HG02798 (cell line): ENCODE measurements around the gene ZSWIM3.
"Not testable (repeated sequence)": the region's sequence is repeated elsewhere in the genome, so short reads cannot be mapped to it uniquely, and the experiment has no call there.

ENCODE experiments used
- ATAC-seq: cut with Tn5 transposase; IDR thresholded peaks from one replicate; pipeline ENCODE4 v1.9.1; 2021; ENCODE audit warnings: mild to moderate bottlenecking; ENCODE audit not compliant: unreplicated experiment, poor library complexity

The ZSWIM3 gene

DNA sequence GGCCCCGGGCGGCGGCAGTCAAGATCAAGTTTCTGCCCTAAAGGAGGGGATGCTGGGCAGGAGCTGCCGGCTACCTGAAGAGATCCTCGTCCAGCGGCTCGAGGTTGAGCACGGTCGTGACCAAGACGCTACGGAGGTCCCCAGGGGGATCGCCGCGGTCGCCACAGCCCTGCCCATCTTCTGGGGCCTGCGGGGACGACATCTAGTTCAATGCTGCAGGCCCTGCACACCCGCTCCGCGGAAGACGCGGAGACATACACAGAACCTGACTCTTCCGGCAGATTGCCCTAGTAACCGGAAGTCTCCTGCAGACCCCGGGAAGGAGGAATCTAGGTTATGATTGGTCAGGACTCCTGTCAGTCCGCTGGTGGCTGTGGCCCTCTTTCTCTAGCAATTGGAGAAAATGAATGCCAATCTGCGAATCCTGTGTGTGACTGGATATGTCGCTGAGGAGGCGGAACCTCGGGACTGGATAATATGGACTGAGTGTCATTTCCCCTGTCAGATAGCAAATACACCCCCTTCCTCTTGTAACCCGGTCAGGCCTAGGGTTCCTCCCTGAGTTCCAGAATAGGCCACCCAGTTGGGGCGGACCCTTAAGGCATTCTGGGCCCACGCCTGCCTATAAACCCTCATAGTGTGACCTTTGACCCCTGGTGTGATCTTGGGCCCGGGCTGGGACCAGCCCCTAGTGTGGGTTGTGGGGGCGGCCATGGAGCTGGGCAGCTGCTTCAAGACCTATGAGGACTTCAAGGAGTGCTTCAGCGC is at the start of gene ZSWIM3, which contains the start of gene ACOT8:
Gene ZSWIM3, plus strand, starts transcription at position 501 of the 768 bp plus-strand sequence. Its CDS starts 212 bp downstream, at position 713.
Gene ACOT8, minus strand, starts transcription at position 279 of the 768 bp plus-strand sequence. Its CDS starts 77 bp downstream, at position 202.
- ATAC-seq: peak; percentile 98

DNA sequence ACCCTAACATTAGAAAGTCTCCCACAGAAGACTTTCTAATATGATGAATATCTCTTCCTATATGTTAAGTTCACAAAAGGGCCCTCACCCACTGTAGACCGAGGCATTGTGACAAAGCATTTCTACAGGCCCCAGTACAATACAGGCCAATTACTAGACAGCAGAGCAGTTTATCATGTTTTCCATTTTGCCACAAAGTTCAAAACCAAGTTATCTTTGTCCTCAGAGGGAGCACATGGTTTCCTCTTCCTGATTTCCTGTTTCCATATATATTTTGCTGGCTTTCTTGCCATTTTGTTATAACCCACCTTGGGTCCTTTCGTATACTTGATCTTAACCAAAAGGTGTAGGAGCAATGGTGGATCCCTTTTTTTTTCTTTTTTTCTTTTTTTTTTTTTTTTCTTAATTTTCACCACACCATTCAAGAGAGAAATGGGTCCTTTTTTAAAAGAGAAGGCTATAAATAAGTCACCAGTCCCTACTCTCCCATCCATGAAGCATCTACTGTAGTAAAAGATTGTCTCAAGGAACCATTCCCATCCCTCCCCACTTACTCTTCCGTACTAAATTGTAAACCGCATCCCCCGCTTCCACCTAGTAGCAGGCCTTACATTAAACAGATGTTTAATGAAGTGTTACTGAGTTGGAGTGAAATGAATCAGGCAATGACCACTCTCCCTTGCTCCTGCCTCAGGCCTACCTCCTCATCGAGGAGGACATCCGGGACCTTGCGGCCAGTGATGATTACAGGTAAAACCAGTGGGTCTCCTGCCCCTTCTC is 47.0 kb upstream of the ZSWIM3 start:
- no peak for ATAC-seq

DNA sequence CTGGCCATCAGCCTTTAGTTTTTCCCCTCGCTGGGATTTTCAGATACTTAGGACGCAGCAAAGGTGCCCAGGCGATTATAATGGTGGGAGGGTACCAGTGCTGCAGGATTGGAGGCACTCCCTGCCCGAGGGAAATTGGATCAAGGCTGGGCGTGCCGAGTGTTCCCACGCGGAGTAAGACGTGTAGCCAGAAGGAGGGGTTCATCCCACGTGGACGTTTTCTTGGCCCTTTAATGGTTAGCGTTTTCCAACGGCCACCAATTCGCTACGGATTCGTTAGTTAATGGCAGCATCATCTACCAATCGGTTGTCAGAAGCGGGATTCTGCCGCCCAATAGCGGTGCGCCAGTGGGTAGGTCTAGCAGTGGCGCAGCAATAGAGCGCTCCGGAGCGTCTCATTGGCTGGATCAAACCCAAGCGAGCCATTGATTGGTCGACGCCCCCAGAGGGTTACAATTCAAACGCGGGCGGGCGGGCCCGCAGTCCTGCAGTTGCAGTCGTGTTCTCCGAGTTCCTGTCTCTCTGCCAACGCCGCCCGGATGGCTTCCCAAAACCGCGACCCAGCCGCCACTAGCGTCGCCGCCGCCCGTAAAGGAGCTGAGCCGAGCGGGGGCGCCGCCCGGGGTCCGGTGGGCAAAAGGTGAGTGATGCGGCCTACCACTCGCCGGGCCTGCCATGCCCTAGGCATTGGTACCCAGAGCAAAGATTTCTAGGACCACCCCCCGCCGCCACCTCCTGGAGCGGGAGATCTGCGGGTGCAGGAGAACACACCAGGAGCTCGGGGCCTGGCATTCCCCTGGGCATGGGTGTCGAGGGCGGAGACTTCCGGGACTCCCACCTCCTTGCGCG is 45.0 kb upstream of the ZSWIM3 start, which contains the start of gene UBE2C:
Gene UBE2C, plus strand, starts transcription at position 488 of the 849 bp plus-strand sequence. Its CDS starts 52 bp downstream, at position 540.
- peak; percentile 99 for ATAC-seq

DNA sequence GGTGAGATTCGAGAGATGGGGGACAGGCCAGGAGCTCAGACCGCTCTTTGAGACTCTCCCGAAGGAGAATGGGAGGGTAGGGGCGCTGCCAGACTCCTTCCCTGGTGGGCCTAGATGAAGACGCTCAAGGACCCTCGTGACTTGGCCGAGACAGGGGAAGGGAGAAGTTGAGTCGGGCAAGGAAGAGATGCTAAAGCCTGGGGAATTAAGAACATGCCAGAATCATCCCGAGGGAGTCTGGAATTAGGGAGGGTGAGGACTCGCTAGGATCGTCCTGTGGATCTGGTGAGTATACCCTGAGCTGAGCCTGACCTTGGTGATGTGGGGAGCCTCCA is 44.4 kb upstream of the ZSWIM3 start:
- ATAC-seq: no peak

DNA sequence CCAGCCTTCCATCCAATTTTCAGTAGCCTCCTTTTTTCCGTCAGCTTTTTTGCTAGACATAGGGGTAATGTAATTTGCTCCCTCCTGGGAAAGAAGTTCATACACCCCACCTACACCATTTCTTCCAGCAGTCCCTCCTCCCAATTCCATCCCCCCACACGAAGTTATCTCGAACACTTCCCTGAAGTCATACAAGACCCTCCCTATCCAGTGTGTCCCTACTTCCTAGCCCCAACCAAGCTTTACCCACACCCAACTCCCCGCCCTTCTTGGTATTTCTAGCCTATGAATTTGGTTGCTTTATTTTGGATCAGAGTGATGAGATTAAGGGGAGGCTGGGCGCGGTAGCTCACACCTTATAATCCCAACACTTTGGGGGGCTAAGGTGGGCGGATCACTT is 43.9 kb upstream of the ZSWIM3 start:
- ATAC-seq: no peak

DNA sequence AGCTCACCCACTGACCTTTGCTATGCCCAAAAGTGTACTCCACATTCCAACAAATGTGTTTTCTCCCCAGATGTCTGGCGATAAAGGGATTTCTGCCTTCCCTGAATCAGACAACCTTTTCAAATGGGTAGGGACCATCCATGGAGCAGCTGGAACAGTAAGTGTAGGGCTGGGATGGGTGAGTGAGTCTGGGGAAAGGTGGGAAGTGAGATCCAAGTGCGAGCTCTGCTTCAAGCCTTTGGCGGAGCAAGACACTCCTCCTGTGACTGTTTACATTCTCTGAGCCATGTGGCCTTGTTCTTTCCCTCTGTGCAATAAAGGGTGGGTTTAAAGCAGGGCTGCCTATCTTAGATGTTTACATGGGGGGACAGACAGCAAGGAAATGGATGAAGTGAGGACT is 43.1 kb upstream of the ZSWIM3 start:
- no peak for ATAC-seq

DNA sequence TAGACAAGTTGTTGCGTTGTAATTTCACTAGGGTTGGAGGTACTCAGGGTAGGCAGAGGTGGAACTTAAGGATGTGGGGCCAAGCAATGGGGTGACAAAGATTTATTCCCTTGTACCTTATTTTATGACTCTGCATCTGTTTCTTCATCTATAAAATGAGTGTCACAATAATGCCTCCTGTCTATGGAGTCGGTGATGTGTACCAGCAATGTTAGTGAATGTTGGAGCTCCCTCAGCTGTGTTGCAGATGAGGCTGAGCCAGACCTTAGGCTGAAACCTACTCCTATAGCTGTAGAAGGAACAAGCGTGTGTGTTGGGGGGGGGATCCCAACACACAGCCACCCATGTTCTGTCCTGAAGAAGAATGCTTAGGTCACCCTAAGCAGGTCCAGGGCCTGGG is 40.5 kb upstream of the ZSWIM3 start:
- ATAC-seq: no peak

DNA sequence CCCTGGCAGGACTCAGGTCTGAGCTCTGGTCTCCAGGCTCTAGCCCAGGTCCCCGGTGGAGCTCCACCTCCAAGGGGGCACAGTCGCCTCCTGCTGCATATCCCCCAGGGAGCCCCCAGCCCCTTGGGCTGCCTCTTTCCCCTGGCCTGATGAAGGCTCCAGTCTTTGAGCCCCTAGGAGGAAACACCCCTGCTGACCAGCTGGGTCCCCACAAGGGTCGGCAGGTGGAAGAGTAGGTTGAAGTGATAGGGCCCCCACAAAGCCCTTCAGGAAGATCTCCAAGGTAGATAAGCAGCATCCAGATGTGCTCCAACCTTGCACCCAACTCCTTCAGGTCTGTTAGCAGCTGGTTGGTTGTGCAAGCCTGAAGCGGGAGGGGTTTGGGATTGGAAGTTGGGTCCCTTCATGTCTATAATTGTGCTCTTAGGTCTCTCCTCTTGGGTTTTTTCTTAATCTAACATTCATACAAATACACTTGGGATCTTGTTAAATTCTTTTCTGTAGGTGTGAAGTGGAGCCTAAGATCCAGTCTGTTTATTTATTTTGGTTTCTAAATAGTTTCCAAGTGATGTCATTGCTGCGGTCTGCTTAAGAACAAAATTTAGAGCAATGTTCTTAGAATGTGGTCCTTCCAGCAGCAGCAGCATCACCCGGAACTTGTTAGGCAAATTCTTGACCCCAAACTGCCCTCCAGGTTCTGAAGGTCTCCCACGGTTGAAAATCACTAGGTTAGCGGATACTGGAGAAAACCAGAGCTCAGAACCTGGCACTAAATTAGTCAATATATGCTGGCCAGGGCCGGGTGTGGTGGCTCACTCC is 39.8 kb upstream of the ZSWIM3 start:
- ATAC-seq: no peak

DNA sequence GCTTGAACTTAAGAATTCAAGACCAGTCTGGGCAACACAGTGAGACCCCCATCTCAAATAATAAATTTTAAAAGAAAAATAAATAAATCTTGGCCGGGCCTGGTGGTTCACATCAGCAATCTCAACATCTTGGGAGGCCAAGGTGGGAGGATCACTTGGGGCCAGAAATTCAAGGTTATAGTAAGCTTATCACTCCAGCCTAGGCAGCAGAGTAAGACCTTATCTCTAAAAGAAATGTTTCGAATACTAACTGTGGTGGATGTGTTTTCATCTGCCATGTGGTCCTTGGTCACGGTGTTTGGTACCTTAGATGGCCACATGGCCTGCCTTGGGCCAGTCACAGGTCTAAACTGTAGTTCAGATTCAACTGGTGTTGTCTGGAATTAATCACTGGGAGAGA is 39.2 kb upstream of the ZSWIM3 start:
- no peak for ATAC-seq

DNA sequence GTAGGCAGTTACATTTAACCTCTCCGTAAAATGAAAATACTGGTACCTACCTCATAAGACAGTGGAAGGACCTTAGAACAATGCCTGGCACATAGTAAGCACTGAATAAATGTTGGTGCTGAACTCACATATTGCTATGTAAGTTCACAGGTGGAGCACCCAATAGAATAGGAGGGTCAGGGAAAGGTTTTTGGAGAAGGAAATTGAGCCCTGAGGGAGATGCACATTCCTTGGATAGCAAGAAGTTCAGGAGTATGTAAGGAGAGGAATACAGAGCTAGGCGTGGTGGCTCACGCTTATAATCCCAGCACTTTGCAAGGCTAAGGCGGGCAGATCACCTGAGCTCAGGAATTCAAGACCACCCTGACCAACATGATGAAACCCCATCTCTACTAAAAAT is 37.9 kb upstream of the ZSWIM3 start:
- ATAC-seq: no peak

DNA sequence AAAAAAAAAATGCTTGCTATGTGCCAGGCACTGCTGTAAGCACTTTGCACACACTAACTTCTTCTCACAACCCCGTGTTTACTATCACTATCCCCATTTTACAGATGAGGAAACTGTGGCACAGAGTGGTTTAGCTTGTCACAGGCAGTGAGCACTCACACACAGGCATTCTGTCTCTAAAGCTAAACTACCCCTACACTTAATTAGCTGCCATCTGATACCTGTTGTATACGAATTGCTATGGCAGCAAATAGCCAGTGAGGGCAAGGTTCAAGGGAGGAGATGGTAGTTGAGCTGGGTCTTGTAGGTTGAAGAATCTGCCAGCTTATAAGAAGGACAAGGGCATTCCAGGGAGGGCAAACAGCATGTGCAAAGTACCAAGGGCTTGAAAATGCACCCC is 35.5 kb upstream of the ZSWIM3 start:
- no peak for ATAC-seq

DNA sequence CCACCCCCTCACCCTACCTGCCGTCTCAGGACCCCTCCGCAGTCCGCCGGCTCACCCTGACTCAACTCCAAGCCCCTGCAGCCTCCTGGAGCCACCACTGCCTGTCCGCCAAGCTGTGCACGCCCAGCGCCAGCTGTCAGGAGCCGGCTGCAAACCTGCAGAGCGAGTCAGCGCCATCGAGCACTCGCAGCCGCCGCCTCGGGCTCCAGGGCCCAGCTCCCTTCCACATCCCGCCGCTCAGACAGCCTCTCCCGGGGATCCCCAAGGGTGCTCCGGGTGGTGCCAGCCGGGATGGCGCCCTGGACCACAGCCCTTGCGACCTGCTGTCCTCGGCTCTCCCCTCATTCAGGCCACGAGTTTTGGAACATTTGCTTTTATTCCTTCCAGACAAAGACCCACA is 34.6 kb upstream of the ZSWIM3 start:
- ATAC-seq: no peak

DNA sequence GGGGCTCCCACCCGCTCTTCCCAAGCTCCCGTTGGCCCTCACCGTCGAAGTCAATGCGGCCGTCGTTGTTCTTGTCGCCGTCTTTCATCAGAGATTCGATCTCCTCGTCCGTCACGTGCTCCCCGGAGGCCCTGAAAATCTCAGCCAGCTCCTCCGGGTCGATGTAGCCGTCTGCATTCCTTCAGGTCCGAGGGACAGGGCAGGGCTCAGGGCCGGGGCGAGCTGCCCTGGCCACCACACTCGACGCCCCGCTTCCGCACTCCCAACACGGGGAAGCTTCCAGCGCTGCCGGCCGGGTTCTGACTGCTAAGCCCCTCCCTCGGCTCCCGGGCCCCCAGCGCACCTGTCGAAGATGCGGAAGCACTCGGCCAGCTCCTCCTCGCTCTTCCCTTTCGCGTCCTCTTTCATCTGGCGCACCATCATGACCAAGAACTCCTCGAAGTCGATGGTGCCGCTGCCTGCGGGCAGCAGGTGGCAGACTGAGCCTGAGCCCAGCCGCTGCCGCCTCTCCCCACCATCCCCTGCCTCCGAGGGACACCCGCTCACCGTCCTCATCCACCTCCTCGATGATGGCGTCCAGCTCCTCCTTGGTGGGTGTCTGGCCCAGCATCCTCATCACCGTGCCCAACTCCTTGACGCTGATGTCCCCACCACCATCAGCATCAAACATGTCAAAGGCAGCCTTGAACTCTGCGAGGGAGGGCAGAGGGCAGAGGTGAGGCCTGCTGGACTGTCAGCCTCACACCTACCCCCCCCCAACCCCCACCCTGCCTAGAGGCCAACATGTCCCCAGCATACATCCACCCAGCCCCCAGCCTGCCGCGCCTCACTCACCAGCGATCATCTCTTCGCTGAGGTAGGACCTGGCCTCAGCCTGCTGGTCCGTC is 33.2 kb upstream of the ZSWIM3 start:
- no peak for ATAC-seq

DNA sequence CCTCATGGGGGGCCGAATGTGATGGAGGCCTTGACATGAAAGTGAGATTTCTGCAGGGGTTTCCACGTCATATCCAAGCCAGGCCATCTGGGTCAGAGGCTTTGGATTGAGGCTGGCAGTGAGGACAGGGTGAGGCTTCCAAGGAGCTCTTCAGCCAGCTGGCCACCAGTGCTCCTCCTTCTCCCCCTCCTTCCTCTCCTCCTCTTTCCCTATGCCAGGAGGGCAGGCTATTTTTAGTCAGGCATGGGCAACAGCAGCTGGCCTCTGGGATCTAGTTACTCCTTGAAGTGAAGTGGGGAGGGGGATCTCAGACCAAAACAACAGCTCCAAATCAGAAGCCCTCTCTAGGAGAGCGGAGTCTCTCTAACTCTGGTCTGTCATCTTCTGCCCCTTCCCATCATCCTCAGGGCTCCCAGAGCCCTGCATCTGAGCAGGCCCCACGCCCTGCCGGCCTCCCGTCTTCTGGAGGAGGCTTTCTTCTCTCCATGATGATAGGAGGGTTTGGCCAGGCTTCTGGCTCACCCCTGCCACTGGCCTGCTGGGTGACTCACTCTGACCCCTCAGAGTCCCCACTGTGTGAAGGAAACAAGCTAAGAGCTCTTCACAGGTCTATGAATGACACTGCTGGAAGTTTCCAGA is 30.9 kb upstream of the ZSWIM3 start:
- ATAC-seq: no peak

DNA sequence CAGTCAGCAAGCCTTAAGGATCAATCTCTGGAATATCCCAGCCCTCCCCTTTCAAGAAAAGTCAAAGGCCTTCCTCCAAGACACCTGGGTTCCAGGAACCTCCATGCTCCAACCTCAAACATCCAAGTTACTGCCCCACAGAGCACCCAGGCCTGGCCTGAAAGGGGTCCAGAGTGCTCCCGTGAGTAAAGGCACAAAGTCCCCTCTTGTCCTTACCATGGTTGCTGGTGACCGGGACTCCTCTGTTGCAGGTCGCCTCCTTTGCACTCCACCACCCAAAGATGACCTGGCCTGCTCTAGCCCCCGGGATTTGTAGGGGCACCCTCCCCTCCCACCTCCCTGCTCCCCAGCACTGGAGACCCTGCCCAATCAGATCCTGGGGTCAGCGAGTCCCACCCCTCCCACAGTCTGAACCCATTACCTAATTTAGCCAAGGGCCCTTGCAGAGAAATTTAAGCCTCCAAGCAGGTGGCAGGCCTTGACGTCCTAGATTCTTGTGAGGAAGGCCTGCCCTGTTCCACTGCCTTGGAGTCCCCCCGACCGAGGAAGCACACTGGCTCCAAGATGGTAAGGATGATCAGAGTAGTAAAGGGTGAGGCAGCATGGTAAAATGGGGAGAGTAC is 30.3 kb upstream of the ZSWIM3 start, which contains the start of gene TNNC2:
Gene TNNC2, minus strand, starts transcription at position 283 of the 623 bp plus-strand sequence. Its CDS starts 64 bp downstream, at position 219.
- no peak for ATAC-seq

DNA sequence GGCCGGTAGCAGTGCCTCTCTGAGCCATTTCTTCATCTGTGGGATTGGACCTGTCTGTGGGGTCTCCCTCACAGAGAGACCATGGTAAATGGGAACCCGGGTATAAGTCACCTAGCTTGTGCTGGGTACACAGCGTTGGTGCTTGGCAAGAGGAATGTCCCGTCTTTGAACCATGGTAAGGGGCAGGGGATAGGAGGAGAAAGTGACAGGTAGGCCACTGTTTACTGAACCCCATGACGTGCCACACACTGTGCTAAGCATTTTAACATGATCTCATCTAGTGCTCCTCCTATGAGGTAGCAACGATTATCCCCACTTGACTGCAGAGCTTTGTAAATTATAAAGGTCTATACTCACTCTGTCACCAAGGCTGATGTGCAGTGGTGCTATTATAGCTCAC is 29.7 kb upstream of the ZSWIM3 start:
- ATAC-seq: no peak

DNA sequence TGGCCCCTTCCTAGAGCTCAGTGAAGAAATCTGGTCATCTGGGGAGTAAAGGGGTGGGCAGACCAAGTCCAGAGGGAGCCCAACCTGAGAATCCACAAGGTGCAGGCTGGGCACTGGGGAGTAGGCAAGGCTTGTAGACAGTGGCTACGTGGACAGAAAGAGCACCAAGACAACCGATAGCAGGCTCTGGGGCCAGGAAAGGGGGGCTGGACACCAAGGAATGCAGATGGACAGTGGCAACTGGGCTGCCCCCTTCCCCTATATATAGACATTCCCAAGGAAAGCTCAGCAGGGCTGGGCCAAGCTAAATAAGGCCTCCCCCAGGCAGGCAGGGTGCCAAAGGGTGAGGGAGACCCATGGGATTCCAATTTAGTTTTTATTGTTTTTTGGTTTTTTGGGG is 28.8 kb upstream of the ZSWIM3 start:
- no peak for ATAC-seq

DNA sequence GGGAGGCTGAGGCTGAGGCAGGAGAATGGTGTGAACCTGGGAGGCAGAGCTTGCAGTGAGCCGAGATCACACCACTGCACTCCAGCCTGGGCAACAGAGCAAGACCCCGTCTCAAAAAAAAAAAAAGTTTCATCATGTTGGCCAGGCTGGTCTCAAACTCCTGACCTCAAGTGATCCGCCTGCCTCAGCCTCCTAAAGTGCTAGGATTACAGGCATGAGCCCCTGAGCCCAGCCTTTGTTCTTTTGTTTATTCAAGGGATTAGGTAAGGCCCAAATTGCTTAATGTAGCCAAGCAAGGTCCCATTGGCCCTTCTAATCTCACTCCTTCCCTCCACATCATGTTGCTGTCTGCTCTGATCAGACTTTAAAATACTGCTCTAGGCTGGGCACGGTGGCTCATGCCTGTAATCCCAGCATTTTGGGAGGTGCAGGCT is 27.7 kb upstream of the ZSWIM3 start:
- ATAC-seq: not testable (repeated sequence)
